NCI-H187 treated with DMSO at 0.1 percent for 48 hours (cell line): ENCODE results near the gene SEC24D.
A peak's percentile ranks its signal among the peaks of the same experiment; 100 is the strongest.

ENCODE experiments used
- DNase-seq: peaks from one replicate; lab custom pipeline; 2025; lab: John Stamatoyannopoulos, UW

SEC24D gene

GRCh38 chr4:118845552-118846050 lies 9.7 kb upstream of the SEC24D start:
- no peak for DNase-seq

- DNase-seq: no peak
Observed at GRCh38 chr4:118843237-118843636, 7.3 kb upstream of the SEC24D start.

- no peak for DNase-seq
Observed at GRCh38 chr4:118842055-118842454, 6.1 kb upstream of the SEC24D start.

GRCh38 chr4:118839221-118839927 lies 3.4 kb upstream of the SEC24D start:
- DNase-seq: no peak

- no peak for DNase-seq
Observed at GRCh38 chr4:118837121-118837507, 1.2 kb upstream of the SEC24D start.

GRCh38 chr4:118836301-118837120 lies 585 bp upstream of the SEC24D start:
- DNase-seq: peak; percentile 5

- DNase-seq: no peak
Observed at GRCh38 chr4:118834960-118835569, 861 bp downstream of the SEC24D start.

GRCh38 chr4:118834070-118834469 lies 1.9 kb downstream of the SEC24D start:
- no peak for DNase-seq

- no peak for DNase-seq
Observed at GRCh38 chr4:118833192-118833820, 2.6 kb downstream of the SEC24D start.

GRCh38 chr4:118829107-118829506 lies 6.8 kb downstream of the SEC24D start:
- no peak for DNase-seq

- no peak for DNase-seq
Observed at GRCh38 chr4:118826723-118827444, 9.0 kb downstream of the SEC24D start.

- no peak for DNase-seq
Observed at GRCh38 chr4:118825799-118826198, 10.1 kb downstream of the SEC24D start.

GRCh38 chr4:118824141-118824540 lies 11.8 kb downstream of the SEC24D start:
- DNase-seq: no peak

- no peak for DNase-seq
Observed at GRCh38 chr4:118823471-118823870, 12.5 kb downstream of the SEC24D start.

GRCh38 chr4:118821590-118822293 lies 14.2 kb downstream of the SEC24D start:
- DNase-seq: no peak

GRCh38 chr4:118817178-118817930 lies 18.6 kb downstream of the SEC24D start:
- DNase-seq: no peak

- DNase-seq: no peak
Observed at GRCh38 chr4:118816538-118817177, 19.3 kb downstream of the SEC24D start.

- no peak for DNase-seq
Observed at GRCh38 chr4:118814891-118815290, 21.0 kb downstream of the SEC24D start.

- no peak for DNase-seq
Observed at GRCh38 chr4:118814058-118814457, 21.9 kb downstream of the SEC24D start.

- DNase-seq: no peak
Observed at GRCh38 chr4:118813561-118813960, 22.4 kb downstream of the SEC24D start.
